Ascending aorta (tissue), 2 donors: ENCODE data around the gene LRP5. TPM values are rescaled to one million over a fixed set of nuclear protein-coding genes. Genes with fewer than 3 reads are reported as not detected.

ENCODE experiments used
- DNase-seq, 2 donors: peaks; one replicate each; pipeline ENCODE4 v3.0.0-alpha.2; 2019; ENCODE audit warnings: low spot score in 2 of 2
- H3K27ac ChIP-seq, 2 donors: fragments of 200-600 bp; sonication (generic); one replicate each; pipeline ENCODE4 v1.5.1; 2016 to 2017; ENCODE audit warnings: mild to moderate bottlenecking in 1 of 2
- H3K27me3 ChIP-seq: fragments of 200-600 bp; sonication (generic); one replicate; pipeline ENCODE4 v1.5.1; 2017
- H3K36me3 ChIP-seq, 2 donors: fragments of 200-600 bp; sonication (generic); one replicate each; pipeline ENCODE4 v1.5.1; 2016
- H3K4me1 ChIP-seq, 2 donors: fragments of 200-600 bp; sonication (generic); one replicate each; pipeline ENCODE4 v1.5.1; 2016 to 2017; ENCODE audit warnings: mild to moderate bottlenecking in 1 of 2
- H3K4me3 ChIP-seq, 2 donors: fragments of 200-600 bp; sonication (generic); one replicate each; pipeline ENCODE4 v1.5.1; 2016 to 2017; ENCODE audit warnings: mild to moderate bottlenecking in 1 of 2
- H3K9me3 ChIP-seq, 2 donors: fragments of 200-600 bp; sonication (generic); one replicate each; pipeline ENCODE4 v1.5.1; 2016
- CTCF ChIP-seq, 3 experiments: fragments of 200-600 bp in 2 of 3; fragments of 450-650 bp in 1 of 3; sonication (generic) in 2 of 3; IDR thresholded peaks; one replicate each; pipeline ENCODE4 v1.5.1; 2016 to 2019; ENCODE audit warnings: antibody characterized with exemption in 3 of 3, mild to moderate bottlenecking in 1 of 3, moderate library complexity in 1 of 3
- intact Hi-C: fragments of 100-400 bp; cut with DNase I; formaldehyde crosslinking; loops from one replicate; pipeline ENCODE4 v1.15.1; 2023
- total RNA-seq: library from RNA; depleted of rRNA; stranded (reverse); fragments of >200 nt; gene quantifications from one replicate; pipeline ENCODE4 v1.1.0, GENCODE V29; 2016

LRP5 gene
- total RNA-seq, 1 donor from 2014 or later: 130 TPM

GRCh38 chr11:68403831-68404230, 91.4 kb downstream of the LRP5 start:
- H3K27me3 ChIP-seq: no peaks in the 10 kb centered on the region
- H3K36me3 ChIP-seq: peaks cover 40 to 59% of the 10 kb centered on the region in 2 donors
- no peak overlapping the region for H3K27ac ChIP-seq
- no peak overlapping the region for H3K4me3 ChIP-seq
- H3K9me3 ChIP-seq: no peaks in the 10 kb centered on the region
- intact Hi-C loops: no loop called here
- H3K4me1 ChIP-seq: peaks cover 6 to 12% of the 10 kb centered on the region in 2 donors
- DNase-seq: no peak
- TF ChIP-seq CTCF (IDR thresholded peaks at IDR 0.05): no peak

- Histone ChIP-seq H3K36me3 (peaks cover 63 to 78% of the 10 kb centered on the region in 2 donors), H3K27me3 (no peaks in the 10 kb centered on the region), H3K27ac (no peak overlapping the region), H3K4me1 (no peaks in the 10 kb centered on the region), H3K4me3 (no peak overlapping the region), H3K9me3 (no peaks in the 10 kb centered on the region)
- intact Hi-C loops: no loop called here
- TF ChIP-seq CTCF (IDR thresholded peaks at IDR 0.05): no peak
- DNase-seq: no peak
Measured at GRCh38 chr11:68406324-68407313, 94.2 kb downstream of the LRP5 start.

- Histone ChIP-seq H3K4me1 (no peaks in the 10 kb centered on the region), H3K27me3 (no peaks in the 10 kb centered on the region), H3K4me3 (no peak overlapping the region), H3K9me3 (no peaks in the 10 kb centered on the region), H3K27ac (no peak overlapping the region), H3K36me3 (peaks cover 71 to 80% of the 10 kb centered on the region in 2 donors)
- no peak for TF ChIP-seq CTCF (IDR thresholded peaks at IDR 0.05)
- intact Hi-C loops: no loop called here
- DNase-seq: no peak
Measured at GRCh38 chr11:68408512-68408911, 96.1 kb downstream of the LRP5 start.

GRCh38 chr11:68409748-68410344, 97.5 kb downstream of the LRP5 start:
- intact Hi-C loops: no loop called here
- Histone ChIP-seq H3K4me1 (no peaks in the 10 kb centered on the region), H3K36me3 (peaks cover 74 to 83% of the 10 kb centered on the region in 2 donors), H3K9me3 (no peaks in the 10 kb centered on the region), H3K27me3 (no peaks in the 10 kb centered on the region), H3K4me3 (no peak overlapping the region), H3K27ac (no peak overlapping the region)
- no peak for DNase-seq
- TF ChIP-seq CTCF (IDR thresholded peaks at IDR 0.05): no peak

- H3K9me3 ChIP-seq: no peaks in the 10 kb centered on the region
- no peak overlapping the region for H3K4me3 ChIP-seq
- no peaks in the 10 kb centered on the region for H3K4me1 ChIP-seq
- no peak overlapping the region for H3K27ac ChIP-seq
- intact Hi-C loops: no loop called here
- no peak for DNase-seq
- H3K27me3 ChIP-seq: no peaks in the 10 kb centered on the region
- no peak for TF ChIP-seq CTCF (IDR thresholded peaks at IDR 0.05)
- H3K36me3 ChIP-seq: peaks cover 76 to 84% of the 10 kb centered on the region in 2 donors
Measured at GRCh38 chr11:68411501-68411991, 99.2 kb downstream of the LRP5 start.
